GM13976 (cell line): ENCODE measurements around the gene LIX1L.

Source experiments
- DNase-seq: peaks from one replicate; pipeline ENCODE4 v3.0.0; 2012; ENCODE audit warnings: low spot score
- in situ Hi-C: fragments of 300-500 bp; cut with MboI; formaldehyde crosslinking; loops from one replicate; pipeline ENCODE4 v1.12.0; 2022; ENCODE audit warnings: low sequenced_read_pairs, mixed read lengths, inconsistent platforms; ENCODE audit not compliant: unreplicated experiment
- TF ChIP-seq, protein P1 (sequence below): IDR thresholded peaks from 2 replicates; pipeline ENCODE4 v1.5.1; 2012; ENCODE audit warnings: borderline replicate concordance, mild to moderate bottlenecking; ENCODE audit not compliant: insufficient read depth; ENCODE audit errors: extremely low read depth, missing control alignments, control extremely low read depth

LIX1L gene

DNA sequence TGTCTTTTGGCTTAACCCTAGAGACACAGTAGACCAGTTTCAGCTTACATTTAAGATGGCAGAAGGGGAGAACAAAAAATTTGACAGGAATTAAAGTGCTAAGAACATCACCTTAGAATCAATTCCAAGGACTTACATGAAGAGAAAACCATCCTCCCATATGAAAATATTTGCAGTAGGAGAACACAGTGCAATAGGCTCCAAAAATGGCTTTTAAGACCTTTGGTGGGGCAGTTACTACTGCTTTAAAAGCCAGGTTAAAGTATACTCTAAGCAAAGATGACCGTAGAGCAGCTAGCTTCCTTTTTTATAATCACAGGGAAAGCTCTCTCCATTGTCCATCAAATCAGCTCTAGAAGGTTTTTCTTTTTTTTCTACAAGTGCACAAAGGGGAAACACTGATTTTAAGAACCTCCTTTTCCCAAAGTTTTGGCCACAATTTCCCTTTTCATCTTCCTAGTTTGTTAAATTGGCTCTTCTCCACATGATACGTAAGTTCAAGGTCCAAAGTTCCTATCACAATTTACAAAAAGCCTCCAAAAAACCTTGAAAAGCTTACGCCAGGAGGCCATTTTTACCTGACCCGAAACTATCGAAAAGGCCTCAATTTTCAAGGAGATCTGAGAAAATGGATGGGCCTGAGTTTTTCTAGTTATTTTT, 35.3 kb upstream of the LIX1L start:
- in situ Hi-C loops, result loop anchor here (10.0 kb wide), 1 partner anchor 158 kb away; no protein-coding TSS in a partner anchor
- TF ChIP-seq, protein P1, sequence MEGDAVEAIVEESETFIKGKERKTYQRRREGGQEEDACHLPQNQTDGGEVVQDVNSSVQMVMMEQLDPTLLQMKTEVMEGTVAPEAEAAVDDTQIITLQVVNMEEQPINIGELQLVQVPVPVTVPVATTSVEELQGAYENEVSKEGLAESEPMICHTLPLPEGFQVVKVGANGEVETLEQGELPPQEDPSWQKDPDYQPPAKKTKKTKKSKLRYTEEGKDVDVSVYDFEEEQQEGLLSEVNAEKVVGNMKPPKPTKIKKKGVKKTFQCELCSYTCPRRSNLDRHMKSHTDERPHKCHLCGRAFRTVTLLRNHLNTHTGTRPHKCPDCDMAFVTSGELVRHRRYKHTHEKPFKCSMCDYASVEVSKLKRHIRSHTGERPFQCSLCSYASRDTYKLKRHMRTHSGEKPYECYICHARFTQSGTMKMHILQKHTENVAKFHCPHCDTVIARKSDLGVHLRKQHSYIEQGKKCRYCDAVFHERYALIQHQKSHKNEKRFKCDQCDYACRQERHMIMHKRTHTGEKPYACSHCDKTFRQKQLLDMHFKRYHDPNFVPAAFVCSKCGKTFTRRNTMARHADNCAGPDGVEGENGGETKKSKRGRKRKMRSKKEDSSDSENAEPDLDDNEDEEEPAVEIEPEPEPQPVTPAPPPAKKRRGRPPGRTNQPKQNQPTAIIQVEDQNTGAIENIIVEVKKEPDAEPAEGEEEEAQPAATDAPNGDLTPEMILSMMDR, result no peak
- no peak for DNase-seq

DNA sequence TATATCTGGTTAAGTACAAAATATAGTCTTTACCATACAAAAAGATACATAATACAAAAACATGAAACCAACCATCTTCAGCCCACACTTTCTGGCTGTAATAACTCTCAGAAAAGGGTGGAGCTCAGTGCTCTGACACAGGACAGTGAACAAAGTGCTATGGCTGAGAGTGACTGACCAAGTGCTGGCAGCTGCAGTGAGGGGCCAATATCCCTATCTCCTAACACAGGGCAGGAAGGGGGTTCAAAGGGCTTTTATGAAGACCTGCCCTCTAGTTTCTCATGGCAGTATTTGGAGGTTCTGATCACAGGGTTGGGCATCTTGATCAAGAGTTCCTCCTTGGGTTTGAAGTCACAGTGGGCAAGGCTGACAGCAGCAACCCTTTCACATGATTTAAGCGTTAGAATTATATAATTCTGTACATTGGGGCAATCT, 34.7 kb upstream of the LIX1L start:
- TF ChIP-seq, protein P1, result no peak
- in situ Hi-C loops, result loop anchor here (10.0 kb wide), 1 partner anchor 158 kb away; no protein-coding TSS in a partner anchor
- no peak for DNase-seq

DNA sequence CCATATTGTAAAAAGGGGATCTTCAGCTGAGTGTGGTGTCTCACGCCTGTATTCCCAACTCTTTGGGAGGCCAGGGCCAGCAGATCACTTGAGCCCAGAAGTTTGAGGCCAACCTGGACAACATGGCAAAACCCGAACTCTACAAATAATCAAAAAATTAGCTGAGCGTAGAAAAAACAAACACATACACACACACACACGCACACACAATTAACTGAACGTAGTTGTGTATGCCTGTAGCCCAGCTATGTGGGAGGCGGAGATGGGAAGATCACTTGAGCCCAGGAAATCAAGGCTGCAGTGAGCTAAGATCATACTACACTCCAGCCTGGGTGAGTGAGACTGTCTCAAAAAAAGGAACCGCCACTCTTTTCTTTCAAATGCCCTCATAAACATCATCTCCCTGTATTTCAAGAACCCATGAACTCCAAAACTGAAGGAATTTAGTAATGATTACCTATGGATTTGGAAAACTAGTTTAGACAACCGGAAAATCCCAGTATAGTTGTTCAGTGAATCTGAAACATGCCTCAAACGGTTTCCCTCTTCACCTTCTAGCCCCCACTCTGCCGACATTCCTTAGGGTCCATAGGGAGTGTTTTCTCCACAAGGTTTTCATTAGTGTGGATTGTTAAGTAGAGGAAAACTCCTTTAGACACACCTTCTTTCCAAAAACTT, 34.1 kb upstream of the LIX1L start:
- TF ChIP-seq, protein P1, result no peak
- DNase-seq, result no peak
- in situ Hi-C loops, result loop anchor here (10.0 kb wide), 1 partner anchor 157 kb away; no protein-coding TSS in a partner anchor

DNA sequence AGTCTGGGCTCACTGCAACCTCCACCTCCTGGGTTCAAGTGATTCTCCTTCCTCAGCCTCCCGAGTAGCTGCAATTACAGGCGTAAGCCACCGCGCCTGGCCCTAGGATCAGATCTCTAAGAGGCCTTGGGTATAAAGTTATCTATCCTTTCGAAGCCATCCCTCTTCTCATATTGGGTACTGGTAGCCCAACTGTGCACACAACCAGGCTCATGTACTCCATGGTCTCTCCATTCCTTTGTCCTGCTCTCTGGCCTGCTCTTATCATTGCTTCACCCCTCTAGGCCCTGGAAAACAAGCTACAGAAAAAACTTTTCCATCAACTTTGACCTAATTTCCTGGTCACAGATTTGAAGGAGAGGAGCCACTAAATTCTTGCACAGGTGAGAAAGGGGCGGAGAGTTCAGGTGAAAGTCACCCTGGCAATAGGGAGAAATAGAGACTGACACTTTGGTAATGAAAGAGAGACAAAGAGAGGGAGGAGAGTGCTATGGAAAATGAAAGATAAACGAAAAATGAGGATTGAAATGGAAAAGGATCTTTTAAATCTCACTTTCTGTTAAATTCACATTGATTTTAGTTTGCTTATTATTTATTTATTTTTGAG, 32.5 kb upstream of the LIX1L start:
- in situ Hi-C loops, result loop anchor here (10.0 kb wide), 1 partner anchor 156 kb away; no protein-coding TSS in a partner anchor
- TF ChIP-seq, protein P1, result no peak
- no peak for DNase-seq

DNA sequence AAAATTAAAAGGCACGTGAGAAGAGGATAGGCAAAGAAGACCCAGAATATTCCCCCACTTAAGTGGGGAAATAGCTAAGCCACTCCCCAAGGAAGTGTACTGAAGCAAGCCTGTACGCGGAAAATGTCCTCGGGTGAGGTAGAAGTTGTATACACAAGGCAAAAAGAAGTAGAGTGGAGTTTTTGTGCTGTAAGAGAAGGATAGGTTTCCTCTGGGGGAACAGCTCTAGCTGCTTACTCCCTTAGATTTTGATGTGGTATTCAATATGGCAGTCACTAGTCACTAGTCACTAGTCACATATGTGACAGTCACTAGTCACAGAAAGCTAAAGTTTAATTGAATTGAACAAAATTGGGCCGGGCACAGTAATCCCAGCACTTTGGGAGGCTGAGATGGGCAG, 31.0 kb upstream of the LIX1L start:
- TF ChIP-seq, protein P1, result no peak
- no peak for DNase-seq
- in situ Hi-C loops, result no loop called here

DNA sequence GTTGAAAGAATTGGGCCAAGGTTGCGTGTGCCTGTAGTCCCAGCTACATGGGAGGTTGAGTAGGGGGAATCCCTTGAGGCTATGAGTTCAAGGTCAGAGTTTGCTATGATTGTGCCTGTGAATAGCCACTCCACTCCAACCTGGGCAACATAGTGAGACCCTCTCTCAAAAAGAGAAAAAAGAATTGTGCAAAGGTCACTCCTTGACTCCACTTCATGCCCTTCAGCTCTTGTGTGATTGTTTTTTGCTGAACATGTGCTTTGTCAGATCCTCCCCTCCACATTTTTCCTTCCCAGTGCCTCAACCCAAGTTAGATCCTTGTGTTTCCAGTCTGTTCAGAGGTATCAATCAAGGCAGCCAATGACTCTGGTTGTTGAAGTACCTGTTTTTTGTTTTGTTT, 30.1 kb upstream of the LIX1L start:
- TF ChIP-seq, protein P1, result no peak
- in situ Hi-C loops, result no loop called here
- DNase-seq, result no peak
